T-helper 2 cell (primary cell): ENCODE measurements around the gene ZFAND2A.
"Not testable (repeated sequence)": the region's sequence is repeated elsewhere in the genome, so short reads cannot be mapped to it uniquely, and the experiment has no call there.

Experiments
- DNase-seq, 5 experiments: peaks; one replicate each; pipeline versions ENCODE4 v3.0.0 to v3.0.0-alpha.2; 2012 to 2022
- total RNA-seq, 2 donors: gene quantifications; one replicate each; lab custom pipeline; 2026; lab: John Stamatoyannopoulos, UW

Gene ZFAND2A, protein sequence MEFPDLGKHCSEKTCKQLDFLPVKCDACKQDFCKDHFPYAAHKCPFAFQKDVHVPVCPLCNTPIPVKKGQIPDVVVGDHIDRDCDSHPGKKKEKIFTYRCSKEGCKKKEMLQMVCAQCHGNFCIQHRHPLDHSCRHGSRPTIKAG
- total RNA-seq, result 46.9 to 47.4 reads per million in 2 donors

DNA sequence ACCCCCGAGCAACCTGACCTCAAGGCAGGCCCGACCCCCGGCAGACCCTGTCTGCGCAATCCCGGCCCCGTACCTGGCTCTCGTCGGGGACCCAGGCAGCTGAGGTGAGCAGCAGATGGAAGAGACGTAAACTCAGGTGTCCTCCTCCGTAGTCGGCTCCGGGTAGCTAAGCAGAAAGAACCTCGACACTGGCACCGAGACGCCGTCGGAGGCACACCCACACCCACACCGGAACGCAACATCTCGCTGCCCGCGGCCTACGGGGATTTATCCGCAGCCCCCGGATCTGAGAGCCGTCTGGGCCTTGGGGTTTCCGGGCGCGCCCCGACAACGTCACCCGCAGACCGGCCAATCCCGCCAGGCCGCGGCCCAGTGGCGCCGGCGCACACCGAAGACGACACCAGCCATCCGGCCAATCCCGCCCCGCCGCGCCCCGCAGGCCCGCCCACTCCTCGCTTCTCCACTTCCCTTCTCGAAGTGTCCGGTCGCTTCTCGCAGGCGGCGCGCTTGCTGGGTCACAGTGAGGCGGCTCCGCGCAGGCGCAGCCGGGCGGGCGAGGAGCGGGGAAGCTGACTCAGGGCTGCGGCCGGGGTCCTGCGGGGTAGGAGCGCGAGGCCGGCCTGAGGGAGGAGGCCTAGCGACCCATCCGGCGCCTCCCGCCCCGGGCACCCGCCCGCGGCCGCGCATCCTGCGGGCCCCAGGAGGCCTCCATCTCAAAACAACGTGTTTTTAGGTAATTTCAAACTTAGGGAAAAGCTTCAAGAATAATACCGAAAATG, at the start of gene ZFAND2A:
TSS of gene ZFAND2A (minus strand) at position 306 of the 779 bp plus-strand sequence. CDS start 1,984 bp downstream, outside the sequence.
- DNase-seq, result peak; percentile 96 to 99 (median 98)

DNA sequence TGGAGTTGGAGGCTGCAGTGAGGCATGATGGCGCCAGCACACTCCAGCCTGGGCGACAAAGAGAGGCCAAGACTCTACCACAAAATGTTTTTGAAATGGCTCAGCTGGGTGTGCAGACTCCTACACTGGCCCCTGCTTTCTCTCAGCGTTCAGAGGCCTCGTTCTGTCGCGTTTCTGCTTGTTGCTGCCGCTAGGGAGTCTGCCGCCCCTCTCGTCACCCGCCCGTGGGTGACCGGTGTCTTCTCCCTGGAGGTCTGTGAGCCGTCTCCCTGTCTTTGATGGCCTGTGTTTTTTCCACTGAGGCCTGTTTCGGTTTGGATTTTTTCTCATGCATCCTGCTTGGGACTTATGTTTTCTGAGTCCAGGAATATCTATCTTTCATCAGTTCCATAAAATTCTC, 49.1 kb upstream of the ZFAND2A start:
- no peak for DNase-seq

DNA sequence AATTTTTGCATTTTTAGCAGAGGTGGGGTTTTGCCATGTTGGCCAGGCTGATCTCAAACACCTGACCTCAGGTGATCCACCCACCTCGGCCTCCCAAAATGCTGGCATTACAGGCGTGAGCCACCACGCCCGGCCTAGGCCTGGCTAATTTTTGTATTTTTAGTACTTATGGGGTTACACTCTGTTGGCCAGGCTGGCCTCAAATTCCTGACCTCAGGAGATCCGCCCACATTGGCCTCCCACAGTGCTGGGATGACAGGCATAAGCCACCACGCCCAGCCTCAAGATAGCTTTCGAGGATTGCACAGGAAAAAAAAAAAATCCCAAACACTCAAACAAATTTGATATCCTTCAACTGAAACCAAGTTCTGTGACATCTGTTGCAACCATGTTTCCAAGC, 45.7 kb upstream of the ZFAND2A start:
- not testable (repeated sequence) for DNase-seq

DNA sequence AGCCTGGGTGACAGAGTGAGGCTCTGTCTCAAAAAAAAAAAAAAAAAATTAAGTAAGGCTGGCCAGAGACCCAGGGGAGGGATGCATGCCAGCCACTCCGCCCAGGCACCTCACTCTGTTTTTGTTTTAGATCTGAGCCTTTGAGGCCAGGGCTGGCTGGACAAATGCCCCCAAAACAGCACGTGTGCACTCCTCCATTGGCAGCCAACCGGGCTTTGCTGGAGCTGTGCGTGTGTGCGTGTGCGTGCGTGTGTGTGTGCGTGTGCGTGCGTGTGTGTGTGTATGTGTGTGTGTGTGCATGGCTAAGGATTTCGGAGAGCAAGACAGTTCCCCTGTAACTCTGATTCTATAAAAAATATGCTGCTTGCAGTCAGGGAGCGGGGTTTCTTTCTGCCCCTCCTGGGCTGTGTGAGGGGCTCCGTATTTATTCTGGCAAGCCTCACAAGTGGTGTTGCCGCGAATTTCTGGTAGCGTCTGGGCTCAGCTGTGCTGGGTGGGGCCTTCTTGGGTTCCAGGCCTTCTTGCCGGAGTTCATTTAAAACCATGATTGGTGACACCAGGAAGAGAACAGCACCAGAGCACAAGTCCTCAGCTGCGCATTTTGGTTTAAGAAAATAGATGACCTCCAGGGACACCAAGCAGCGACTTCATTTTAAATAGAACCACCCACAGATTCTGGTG, 44.6 kb upstream of the ZFAND2A start:
- DNase-seq, result no peak

DNA sequence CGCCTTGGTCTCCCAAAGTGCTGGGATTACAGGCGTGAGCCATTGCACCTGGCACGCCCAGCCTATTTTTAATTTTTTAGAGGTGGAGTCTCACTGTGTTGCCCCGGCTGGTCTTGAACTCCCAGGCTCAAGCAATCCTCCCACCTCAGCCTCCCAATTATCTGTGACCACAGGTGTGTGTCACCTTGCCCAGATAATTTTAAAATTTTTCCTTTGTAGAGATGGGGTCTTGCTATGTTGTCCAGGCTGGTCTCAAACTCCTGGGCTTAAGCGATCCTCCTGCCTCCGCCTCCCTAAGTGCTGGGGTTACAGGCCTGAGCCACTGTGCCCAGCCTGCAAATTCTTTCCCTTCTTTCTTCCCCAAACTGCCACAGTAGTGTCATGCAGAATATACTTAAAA, 42.9 kb upstream of the ZFAND2A start:
- DNase-seq, result not testable (repeated sequence)

DNA sequence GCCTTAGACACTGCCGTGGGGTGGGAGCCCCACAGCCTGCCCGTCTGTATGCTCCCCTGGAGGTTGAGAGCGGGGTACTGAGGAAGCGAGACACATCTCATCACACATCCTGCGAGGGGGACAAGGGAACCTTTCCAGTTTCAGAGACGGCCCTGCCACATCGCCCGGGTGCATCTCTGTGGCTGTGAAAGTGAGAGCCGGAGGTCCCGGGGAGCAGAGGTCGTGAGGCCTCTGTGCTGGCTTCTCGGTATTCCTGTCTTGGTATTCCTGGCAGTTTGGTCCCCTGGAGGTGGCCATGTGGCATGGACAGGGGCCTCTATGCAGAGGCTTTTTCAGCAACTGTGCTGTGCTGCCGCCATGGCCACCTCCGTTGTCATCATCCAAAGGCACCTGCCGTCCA, 41.9 kb upstream of the ZFAND2A start:
- DNase-seq, result no peak

DNA sequence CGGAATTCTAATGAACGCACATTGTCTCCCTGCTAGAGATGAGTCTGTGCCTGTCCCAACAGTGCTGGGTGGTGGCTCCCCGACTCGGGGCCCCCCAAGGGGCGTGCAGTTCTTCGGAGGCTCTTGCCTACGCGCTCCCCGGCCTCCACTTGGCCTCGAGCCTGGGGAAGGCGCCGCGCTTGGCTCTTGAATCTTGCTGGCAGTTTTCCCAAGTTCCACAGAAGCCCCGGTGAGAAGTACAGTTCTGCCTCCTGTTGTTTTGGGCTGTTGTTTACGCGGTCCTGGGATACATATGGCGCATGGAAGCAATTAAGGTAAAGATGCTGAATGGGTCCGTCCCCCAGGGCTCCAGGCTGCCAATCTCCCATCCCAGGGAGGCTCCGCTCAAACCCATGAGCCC, 40.0 kb upstream of the ZFAND2A start:
- no peak for DNase-seq

DNA sequence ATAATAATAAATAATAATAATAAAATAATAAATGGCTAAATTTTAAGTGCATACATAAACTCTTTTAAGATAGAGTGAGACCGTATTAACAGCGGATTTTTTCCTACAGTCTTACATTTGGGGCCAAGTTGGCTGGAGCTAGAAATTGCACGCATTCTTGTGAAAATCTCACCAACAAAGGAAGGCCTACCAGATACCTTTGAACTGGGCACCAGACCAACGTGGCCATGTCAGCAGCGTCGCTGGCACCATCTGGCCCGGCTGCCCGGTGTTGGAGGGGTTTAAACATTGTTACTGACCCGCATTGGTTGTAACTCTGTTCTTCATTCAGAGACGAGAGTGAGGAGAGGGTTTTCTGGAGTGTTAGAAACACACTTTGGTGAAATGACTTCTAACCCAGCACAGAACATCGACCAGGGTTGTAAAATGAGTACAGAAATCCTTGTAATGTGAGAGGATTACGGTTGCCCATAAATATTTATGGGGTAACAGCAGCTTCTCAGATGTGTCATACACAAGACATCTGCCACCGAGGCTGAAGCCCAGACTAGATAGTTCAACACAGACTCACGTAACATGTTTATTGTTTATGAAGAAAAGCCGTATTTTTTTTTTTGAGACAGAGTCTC, 38.1 kb upstream of the ZFAND2A start:
- DNase-seq, result no peak

DNA sequence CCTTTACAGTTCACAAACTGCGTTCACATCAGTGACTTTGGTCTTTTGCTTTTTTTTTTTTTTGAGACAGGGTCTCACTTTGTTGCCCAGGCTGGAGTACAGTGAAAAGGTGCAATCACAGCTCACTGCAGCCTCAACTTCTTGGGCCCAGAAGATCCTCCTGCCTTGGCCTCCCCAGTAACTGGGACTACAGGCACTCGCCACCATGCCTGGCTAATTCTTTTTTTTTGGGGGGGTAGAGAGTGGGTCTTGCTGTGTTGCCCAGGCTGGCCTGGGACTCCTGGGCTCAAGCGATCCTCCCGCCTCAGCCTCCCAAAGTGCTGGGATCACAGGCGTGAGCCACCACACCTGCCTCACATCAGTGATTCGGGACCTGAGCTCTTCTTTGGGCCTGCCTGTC, 37.0 kb upstream of the ZFAND2A start:
- no peak for DNase-seq

DNA sequence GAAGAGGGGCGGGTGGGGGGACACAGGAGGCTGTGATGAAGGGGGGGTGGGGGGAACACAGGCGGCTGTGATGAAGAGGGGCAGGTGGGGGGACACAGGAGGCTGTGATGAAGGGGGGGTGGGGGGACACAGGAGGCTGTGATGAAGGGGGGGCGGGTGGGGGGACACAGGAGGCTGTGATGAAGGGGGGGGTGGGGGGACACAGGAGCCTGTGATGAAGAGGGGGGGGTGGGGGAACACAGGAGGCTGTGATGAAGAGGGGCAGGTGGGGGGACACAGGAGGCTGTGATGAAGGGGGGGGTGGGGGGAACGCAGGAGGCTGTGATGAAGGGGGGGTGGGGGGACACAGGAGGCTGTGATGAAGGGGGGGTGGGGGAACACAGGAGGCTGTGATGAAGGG, 36.4 kb upstream of the ZFAND2A start:
- not testable (repeated sequence) for DNase-seq

DNA sequence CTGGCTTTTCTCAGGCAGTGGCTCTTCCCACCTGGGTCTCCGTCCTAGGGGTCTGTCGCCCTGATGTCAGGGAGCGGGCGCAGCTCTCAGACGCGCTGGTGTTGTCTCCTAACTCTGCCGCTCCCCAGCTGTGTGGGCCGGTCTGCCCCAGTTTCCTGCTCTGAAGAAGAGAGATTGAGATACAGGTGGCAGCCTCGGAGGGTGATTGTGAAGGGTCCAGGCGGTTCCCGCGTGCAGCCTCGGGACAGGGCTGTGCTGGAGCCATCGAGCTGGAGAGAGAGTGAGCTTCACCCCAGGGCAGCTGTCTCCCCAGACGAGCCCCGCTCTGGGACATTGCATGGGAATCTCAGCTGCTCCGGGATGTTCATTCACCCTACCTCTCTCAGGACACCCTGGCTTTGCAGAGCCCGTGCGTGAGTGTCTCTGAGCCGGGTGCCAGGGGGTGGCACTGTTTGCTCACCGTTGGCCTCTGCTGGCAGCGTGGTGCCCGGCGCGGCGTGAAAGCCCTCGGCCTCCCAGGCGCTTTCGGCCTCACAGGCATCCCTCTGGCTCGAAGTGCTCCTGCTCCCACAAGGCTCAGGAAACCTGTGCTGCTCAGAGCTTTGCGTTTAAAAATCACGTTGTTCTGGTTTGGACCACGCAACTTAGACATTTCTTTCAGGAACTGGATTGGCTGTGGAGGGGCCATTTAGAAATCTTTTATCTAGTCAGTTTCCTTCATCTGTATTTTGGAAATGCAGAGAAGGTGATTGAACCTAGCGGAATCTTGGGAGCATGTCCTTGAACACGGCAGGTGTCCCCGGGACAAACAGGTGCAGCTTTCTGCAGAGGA, 33.8 kb upstream of the ZFAND2A start:
- peak in 1 of 5 experiments; percentile 53 for DNase-seq

DNA sequence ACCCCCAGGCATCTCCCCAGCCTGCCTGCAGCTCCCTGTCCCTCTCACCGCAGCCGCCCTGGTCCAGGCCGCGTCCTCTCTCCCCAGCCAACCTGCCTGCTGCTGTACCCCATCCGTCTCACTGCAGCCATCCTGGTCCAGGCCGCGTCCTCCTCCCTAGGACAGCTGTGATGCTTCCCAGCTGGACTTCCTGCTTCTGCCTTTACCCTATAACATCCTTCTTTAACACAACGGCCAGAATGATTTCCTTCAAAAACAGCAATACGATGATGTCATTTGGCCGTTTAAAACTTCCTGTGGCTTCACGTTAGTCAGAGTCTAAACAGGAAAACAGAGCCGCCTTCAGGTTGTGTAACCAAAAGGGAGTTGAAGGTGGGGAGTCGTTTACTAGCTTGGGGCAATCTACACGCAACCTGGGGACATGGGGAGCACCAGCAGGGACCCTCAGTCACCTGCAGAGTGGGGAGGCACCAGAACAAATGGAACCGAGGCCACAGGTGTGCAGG, 32.2 kb upstream of the ZFAND2A start:
- DNase-seq, result peak in 1 of 5 experiments; percentile 84

DNA sequence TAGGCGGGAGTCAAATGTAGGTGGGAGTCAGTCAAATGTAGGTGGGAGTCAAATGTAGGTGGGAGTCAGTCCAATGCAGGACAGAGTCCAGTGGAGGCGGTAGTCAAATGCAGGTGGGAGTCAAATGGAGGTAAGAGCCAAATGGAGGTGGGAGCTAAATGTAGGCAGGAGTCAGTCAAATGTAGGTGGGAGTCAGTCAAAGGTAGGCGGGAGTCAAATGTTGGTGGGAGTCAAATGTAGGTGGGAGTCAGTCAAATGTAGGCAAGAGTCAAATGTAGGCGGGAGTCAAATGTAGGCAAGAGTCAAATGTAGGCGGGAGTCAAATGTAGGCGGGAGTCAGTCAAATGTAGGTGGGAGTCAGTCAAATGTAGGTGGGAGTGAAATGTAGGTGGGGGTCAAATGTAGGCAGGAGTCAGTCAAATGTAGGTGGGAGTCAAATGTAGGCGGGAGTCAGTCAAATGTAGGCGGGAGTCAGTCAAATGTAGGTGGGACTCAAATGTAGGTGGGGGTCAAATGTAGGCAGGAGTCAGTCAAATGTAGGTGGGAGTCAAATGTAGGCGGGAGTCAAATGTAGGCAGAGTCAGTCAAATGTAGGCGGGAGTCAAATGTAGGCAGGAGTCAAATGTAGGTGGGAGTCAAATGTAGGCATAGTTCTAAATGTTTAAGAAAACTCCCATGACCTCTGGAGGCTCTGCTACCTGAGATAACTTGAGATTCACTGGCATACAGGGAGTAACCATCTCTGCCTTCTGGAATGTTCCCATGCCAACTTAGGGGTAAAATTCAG, 30.2 kb upstream of the ZFAND2A start:
- DNase-seq, result no peak

DNA sequence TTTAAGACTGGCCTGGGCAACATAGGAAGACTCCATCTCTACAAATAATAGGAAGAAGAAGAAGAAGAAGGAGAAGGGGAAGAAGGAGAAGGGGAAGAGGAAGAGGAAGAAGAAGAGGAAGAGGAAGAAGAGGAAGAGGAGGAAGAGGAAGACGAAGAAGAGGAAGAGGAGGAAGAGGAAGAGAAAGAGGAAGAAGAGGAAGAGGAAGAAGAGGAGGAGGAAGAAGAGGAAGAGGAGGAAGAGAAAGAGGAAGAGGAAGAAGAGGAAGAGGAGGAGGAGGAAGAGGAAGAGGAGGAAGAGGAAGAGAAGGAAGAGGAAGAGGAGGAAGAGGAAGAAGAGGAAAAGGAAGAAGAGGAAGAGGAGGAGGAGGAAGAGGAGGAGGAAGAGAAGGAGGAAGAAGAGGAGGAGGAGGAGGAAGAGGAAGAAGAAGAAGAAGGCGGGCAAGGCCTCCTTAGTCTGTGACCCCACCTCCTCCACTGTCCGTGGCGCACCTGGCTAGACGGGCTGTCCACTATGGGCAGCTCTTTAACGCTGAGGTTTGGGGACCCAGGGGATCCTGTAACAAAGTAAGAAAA, 28.8 kb upstream of the ZFAND2A start:
- DNase-seq, result no peak

DNA sequence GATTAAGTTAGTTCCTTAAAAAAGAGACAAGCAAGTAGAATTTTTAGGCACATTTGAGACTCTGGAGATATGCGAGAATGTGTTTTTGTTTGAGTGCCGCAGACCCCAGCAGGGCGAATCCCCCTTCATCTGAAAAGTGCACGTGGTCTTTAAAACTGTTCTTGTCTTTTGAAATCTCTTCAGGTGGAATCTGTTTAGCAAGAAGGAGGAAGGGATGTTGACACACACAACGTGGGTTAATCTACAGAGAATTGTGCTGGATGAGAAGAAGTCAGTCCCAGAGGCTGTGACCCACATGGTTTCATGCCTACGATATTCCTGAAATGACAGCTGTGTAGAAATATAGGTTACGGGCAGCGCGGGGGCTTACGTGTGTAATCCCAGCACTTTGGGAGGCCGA, 27.1 kb upstream of the ZFAND2A start:
- no peak for DNase-seq

DNA sequence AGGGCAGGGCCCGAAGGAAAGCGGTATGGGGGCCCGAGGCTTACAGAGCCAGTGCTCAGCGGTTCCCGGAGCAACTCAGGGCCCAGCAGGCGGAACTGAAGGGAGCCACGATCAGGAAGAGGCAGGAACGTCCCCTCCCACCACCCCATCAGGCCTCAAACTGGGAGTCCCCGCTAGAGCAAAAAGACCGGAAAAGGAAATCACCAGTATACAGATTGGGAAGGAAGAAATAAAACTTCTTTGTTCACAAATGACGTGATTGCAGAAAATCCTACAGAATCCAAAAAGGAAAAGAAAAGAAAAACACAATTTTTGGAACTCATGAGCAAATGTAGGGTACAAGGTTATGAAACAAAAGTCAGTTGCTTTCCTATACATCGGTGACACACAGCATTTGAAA, 21.6 kb upstream of the ZFAND2A start:
- DNase-seq, result no peak

DNA sequence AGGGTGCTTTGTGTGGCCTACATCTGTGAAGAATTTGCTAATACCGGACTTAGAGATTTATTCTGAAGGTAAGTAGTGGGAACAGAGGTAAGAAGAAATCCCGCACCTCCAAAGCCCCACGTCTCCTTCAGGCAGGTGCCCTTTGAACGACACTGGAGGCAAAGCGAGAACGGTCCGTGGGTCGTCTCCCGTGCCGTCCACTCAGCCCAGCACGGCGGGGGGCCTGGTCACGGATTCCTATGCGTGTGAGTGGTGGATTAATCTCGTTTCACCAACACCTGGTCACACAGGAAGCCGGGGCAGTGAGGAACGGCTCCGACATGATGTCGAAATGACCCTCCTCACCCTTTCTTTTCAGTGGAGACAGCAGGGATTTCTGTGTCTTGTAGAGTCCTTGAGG, 21.0 kb upstream of the ZFAND2A start:
- no peak for DNase-seq

DNA sequence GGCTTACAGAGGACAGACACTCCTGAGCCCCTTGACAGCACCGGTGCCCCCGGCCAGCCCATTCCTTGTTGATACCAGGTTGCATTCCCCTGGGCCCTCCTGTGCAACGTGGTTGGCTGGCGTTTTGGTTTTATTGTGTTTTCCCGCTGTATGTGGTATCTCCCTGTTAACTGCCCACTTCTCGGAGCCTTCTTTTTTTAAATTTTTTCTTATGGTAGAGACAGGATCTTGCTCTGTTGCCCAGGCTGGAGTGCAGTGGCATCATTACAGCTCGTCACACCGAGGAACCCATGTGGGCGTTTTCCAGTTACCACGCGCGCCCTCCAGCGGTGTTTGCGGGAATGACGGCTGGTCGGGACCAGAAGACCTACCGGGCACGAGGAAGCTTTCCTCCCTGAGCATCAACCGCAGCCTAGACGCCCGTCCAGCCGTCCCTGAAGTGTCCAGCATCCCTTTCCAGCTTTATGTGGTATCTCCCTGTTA, 16.9 kb upstream of the ZFAND2A start:
- peak; percentile 43 to 81 (median 68) for DNase-seq

DNA sequence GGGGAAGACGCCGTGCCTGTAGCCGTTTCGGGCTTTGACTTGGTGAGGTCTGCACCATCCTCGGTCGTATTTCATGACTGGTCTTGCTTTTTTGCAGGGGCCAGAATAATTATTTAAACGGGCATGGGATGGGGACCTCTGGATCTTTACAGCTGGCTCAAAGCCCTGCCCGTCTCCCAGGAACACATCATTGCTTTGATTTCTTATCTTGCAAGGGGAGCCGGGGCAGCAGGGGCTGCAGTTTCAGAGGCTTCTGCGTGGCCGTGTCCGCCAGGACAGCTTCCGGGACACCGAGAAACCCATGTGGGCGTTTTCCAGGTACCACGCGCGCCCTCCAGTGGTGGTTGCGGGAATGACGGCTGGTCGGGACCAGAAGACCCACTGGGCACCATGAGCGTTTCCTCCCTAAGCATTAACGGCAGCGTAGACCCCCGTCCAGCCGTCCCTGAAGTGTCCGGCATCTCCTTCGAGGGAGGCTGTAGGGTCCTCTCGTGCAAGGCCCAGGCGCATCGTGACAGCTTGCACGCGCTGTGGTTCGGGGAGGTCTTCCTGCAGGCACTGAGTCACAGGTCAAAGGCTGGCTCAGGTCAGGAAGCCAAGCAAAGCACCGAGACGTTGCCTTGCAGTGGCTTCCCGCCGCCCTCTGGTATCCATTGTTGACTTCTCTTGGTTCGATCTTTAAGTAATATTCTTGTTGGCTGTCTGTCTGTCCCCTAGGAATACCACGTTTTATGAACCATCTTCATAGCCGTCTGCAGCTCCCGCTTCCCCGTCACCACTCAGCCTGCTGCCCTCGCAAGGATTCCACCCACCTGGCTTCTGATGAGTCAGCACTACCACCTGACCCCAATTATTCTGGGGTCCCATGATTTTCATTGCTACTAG, 16.2 kb upstream of the ZFAND2A start:
- peak; percentile 48 to 78 (median 70) for DNase-seq

DNA sequence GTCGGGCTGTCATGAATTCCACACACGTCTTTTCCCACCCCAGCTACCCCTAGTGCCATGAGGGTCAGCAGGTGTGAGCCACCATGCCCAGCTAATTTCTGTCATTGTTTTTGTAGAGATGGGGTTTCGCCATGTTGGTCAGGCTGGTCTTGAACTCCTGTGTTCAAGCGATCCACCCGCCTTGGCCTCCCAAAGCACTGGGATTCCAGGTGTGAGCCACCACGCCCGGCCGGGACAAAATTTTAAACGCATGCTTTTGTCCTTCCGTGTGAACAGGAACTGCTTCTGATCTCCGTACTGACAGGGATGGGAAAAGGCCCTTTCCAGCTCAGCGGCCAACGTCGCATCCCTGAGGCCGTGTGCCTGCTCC, 15.6 kb upstream of the ZFAND2A start:
- no peak for DNase-seq
